M059J (cell line): ENCODE data around the gene CYP27C1. TPM values are rescaled to one million over a fixed set of nuclear protein-coding genes. Genes with fewer than 3 reads are reported as not detected.
"Not testable (repeated sequence)": the region's sequence is repeated elsewhere in the genome, so short reads cannot be mapped to it uniquely, and the experiment has no call there.

Experiments used
- DNase-seq: peaks from one replicate; pipeline ENCODE4 v3.0.0-alpha.2; 2012; ENCODE audit warnings: low read depth
- total RNA-seq: library from RNA; depleted of rRNA; stranded (reverse); fragments of >200 nt; shearing (Covaris generic); gene quantifications from 2 replicates; pipeline ENCODE4 v1.2.3, GENCODE V29; 2014; rRNA removed

Gene CYP27C1
- 0.96 and 1.7 TPM in 2 replicates for total RNA-seq

GRCh38 chr2:127220102-127220767, at the start of gene CYP27C1:
TSS of gene CYP27C1 (minus strand) at chr2:127220299. CDS start at chr2:127220270, 29 bp downstream.
- peak; percentile 34 for DNase-seq

- DNase-seq: no peak
Measured at GRCh38 chr2:127261804-127262406, 41.8 kb upstream of the CYP27C1 start.

- DNase-seq: no peak
Measured at GRCh38 chr2:127259355-127259754, 39.3 kb upstream of the CYP27C1 start.

- no peak for DNase-seq
Measured at GRCh38 chr2:127256866-127257265, 36.8 kb upstream of the CYP27C1 start.

- no peak for DNase-seq
Measured at GRCh38 chr2:127256381-127256780, 36.3 kb upstream of the CYP27C1 start.

GRCh38 chr2:127255721-127256120, 35.6 kb upstream of the CYP27C1 start:
- DNase-seq: no peak

GRCh38 chr2:127255146-127255545, 35.0 kb upstream of the CYP27C1 start:
- DNase-seq: no peak

- peak; percentile 36 for DNase-seq
Measured at GRCh38 chr2:127254386-127254981, 34.4 kb upstream of the CYP27C1 start.

GRCh38 chr2:127241184-127241583, 21.1 kb upstream of the CYP27C1 start:
- not testable (repeated sequence) for DNase-seq

- no peak for DNase-seq
Measured at GRCh38 chr2:127239395-127239794, 19.3 kb upstream of the CYP27C1 start.

GRCh38 chr2:127237768-127238167, 17.7 kb upstream of the CYP27C1 start:
- not testable (repeated sequence) for DNase-seq

GRCh38 chr2:127235082-127235702, 15.1 kb upstream of the CYP27C1 start:
- DNase-seq: no peak

- no peak for DNase-seq
Measured at GRCh38 chr2:127233710-127234109, 13.6 kb upstream of the CYP27C1 start.

- no peak for DNase-seq
Measured at GRCh38 chr2:127231130-127231865, 11.2 kb upstream of the CYP27C1 start.

GRCh38 chr2:127229555-127229954, 9.5 kb upstream of the CYP27C1 start:
- DNase-seq: no peak

- peak; percentile 67 for DNase-seq
Measured at GRCh38 chr2:127228102-127228501, 8.0 kb upstream of the CYP27C1 start.

- not testable (repeated sequence) for DNase-seq
Measured at GRCh38 chr2:127227264-127227660, 7.2 kb upstream of the CYP27C1 start.

- peak; percentile 99 for DNase-seq
Measured at GRCh38 chr2:127226520-127227263, 6.6 kb upstream of the CYP27C1 start.

GRCh38 chr2:127226132-127226519, 6.0 kb upstream of the CYP27C1 start:
- DNase-seq: no peak

- DNase-seq: peak; percentile 85
Measured at GRCh38 chr2:127225186-127225960, 5.3 kb upstream of the CYP27C1 start.
